ENCODE results near the gene CETP.

- no peak for TF ChIP-seq CTCF (IDR thresholded peaks at IDR 0.05)
- TF ChIP-seq POLR2A (IDR thresholded peaks at IDR 0.05) = no peak
Measured at GRCh38 chr16:56985962-56986360, 24.2 kb downstream of the CETP start.

Measured in adrenal gland (tissue), 5 donors.